Measurements from ENCODE around the gene STON2. TPM values are rescaled to one million over a fixed set of nuclear protein-coding genes. Genes with fewer than 3 reads are reported as not detected.

The STON2 gene
- total and polyA plus RNA-seq, 12 donors = 0.33 to 14.5 (median 5.7) TPM

- no peak overlapping the region for H3K4me3 ChIP-seq
- no peak overlapping the region for H3K27ac ChIP-seq
- intact Hi-C loops (cut with DNase I) = no loop called here
- peaks cover 0 to 34% (median 11%) of the 10 kb centered on the region in 9 donors for H3K4me1 ChIP-seq
- H3K9me3 ChIP-seq = no peaks in the 10 kb centered on the region
- ATAC-seq (peak in 1 of 8 donors; percentile 34), DNase-seq (no peak)
- whole genome bisulfite sequencing, 2 donors = 78 to 79% methylated on average over 3 of the region's 3 CpGs
- no peak for TF ChIP-seq CTCF (IDR thresholded peaks at IDR 0.05)
- no peaks in the 10 kb centered on the region for H3K36me3 ChIP-seq
- no peaks in the 10 kb centered on the region for H3K27me3 ChIP-seq
These were observed 55.5 kb downstream of the STON2 start for GRCh38 chr14:81344481-81345160.

- Histone ChIP-seq H3K36me3 (no peaks in the 10 kb centered on the region), H3K4me1 (peaks cover 0 to 34% (median 11%) of the 10 kb centered on the region in 9 donors), H3K27me3 (no peaks in the 10 kb centered on the region), H3K27ac (peak overlapping the region in 1 of 10 donors; percentile 38), H3K9me3 (no peaks in the 10 kb centered on the region), H3K4me3 (no peak overlapping the region)
- no peak for ATAC-seq
- 74 to 81% methylated on average over 2 of the region's 2 CpGs for WGBS, 2 donors
- TF ChIP-seq CTCF (IDR thresholded peaks at IDR 0.05) = no peak
- no peak for DNase-seq
- intact Hi-C loops (cut with DNase I) = no loop called here
These were observed 56.4 kb downstream of the STON2 start for GRCh38 chr14:81343701-81344100.

GRCh38 chr14:81342850-81343580 is 57.1 kb downstream of the STON2 start:
- no peak for TF ChIP-seq CTCF (IDR thresholded peaks at IDR 0.05)
- ATAC-seq (peak in 1 of 8 donors; percentile 29), DNase-seq (no peak)
- Histone ChIP-seq H3K27me3 (no peaks in the 10 kb centered on the region), H3K27ac (peak overlapping the region in 6 of 10 donors; percentile 12 to 38 (median 34)), H3K9me3 (no peaks in the 10 kb centered on the region), H3K36me3 (no peaks in the 10 kb centered on the region), H3K4me3 (no peak overlapping the region), H3K4me1 (peaks cover 0 to 34% (median 11%) of the 10 kb centered on the region in 9 donors)
- 65 to 81% methylated on average over 5 of the region's 5 CpGs for WGBS, 2 donors
- intact Hi-C loops (cut with DNase I) = no loop called here

- intact Hi-C loops (cut with DNase I) = no loop called here
- WGBS, 2 donors = 92 to 94% methylated on average over 3 of the region's 3 CpGs
- Histone ChIP-seq H3K36me3 (no peaks in the 10 kb centered on the region), H3K9me3 (no peaks in the 10 kb centered on the region), H3K27me3 (no peaks in the 10 kb centered on the region), H3K4me1 (peaks cover 0 to 34% (median 11%) of the 10 kb centered on the region in 9 donors), H3K4me3 (no peak overlapping the region), H3K27ac (peak overlapping the region in 1 of 10 donors; percentile 38)
- ATAC-seq (no peak), DNase-seq (no peak)
- no peak for TF ChIP-seq CTCF (IDR thresholded peaks at IDR 0.05)
These were observed 58.3 kb downstream of the STON2 start for GRCh38 chr14:81341781-81342180.
